Adrenal gland (tissue), 5 donors: ENCODE data around the gene LCAT.

Source experiments
- CTCF ChIP-seq, 6 experiments: fragments of 450-650 bp in 4 of 6; fragments of 200-600 bp in 2 of 6; sonication (generic) in 1 of 6; IDR thresholded peaks; 1 replicate in 5 of 6; 2 replicates in 1 of 6; pipeline versions ENCODE4 v1.5.1 to v1.8.0; 2016 to 2021; ENCODE audit warnings: antibody characterized with exemption in 6 of 6, mild to moderate bottlenecking in 2 of 6, moderate library complexity in 1 of 6
- POLR2A ChIP-seq, 2 donors: fragments of 450-650 bp; IDR thresholded peaks; one replicate each; pipeline ENCODE4 v1.6.1; 2017; ENCODE audit warnings: antibody characterized with exemption in 2 of 2, mild to moderate bottlenecking in 2 of 2, moderate library complexity in 1 of 2
- donor health status: DM: no; HTN: no; CAD: no.

DNA sequence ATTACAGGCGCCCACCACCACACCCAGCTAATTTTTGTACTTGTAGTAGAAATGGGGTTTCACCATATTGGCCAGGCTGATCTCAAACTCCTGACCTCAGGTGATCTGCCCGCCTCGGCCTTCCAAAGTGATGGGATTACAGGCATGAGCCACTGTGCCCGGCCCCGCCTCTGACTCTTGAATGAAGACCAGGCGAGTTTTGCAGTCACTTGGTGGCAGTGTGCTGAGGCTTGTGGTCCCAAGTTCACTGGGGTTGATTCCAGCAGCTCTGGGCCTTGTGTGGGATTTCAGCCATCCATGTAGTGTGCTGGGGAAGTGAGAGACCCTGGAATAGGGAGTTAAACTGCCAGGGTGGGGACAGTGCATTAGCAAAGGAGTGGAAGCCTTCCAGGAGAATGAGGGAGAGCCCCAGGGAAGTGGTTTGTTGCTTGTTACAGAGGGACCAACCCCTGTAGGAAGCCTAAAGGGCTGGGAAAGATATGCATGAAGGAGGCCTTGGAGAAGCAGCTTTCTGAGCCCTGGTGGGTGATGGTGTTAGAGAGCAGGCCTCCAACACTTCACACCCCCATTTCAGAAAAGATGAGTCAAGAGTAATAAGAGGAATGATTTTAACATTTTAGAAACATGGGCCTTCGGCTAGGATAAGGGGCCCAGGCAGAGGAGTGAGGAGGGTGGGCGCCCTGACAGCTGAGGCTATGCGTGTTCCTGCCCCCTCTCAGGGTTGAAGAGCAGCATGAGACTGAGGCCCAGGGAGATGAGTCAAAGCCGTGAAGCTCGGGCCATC lies 36.3 kb downstream of the LCAT start:
- TF ChIP-seq CTCF (IDR thresholded peaks at IDR 0.05) (no peak), POLR2A (IDR thresholded peaks at IDR 0.05) (no peak)
